NCI-H2196 treated with DMSO at 0.1 percent for 48 hours (cell line): ENCODE results near the gene SAT1.

Experiments
- DNase-seq: peaks from one replicate; lab custom pipeline; 2025; ENCODE audit not compliant: unreplicated experiment; lab: John Stamatoyannopoulos, UW

SAT1 gene

DNA sequence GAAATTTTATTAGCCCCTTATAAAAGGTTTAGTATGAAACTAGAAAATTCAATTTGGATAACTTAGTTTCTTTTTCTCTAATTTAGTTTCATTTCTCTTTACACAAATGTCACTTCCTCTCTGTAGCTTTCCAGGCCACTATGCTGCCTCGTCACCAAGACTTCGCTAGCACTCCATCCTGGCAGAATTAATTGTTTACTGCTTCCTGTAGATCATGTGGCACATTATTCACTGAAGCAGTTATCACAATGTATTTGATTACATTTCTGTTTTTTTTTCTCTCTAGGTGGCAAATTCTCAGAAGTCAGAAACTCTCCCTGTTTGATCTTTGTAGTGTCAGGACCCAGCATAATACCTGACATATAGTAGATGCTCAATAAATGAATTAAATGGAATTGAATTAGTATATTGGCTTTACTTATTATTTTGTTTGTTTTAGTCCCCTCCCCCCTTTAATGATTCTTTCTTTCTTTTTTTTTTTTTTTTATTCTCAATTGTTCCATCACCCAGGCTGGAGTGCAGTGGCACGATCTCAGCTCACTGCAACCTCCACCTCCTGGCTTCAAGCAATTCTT is 9.3 kb upstream of the SAT1 start:
- peak; percentile 9 for DNase-seq

DNA sequence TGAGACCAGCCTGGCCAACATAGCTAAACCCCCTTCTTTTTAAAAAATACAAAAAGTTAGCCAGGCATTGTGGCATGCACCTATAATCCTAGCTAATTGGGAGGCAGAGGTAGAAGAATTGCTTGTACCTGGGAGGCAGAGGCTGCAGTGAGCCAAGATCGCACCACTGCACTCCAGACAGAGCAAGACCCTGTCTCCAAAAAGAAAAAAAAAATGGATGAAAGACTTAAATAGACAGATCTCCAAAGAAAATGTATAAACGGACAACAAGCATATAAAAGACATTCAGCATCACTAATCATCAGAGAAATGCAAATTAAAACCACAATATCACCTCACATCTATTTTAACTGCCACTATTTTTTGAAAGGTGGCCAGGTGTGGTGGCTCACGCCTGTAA is 6.6 kb upstream of the SAT1 start:
- DNase-seq: no peak

DNA sequence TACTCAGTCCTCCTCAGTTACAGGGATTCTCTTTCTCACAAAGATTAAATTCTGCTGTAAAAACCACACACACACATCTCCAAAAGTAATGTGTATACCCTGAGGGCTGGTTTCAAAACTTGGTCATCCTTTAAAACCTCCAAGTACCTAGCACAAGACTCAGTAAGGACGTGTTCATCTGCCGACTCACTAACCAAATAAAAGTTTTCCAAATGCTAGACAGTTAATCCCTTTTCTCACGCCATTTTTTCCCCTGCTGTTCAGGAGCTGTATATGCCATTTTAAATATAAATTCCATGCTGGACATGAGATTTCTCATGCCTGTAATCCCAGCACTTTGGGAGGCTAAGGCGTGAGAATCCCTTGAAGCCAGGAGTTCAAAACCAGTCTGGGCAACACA is 3.9 kb upstream of the SAT1 start:
- DNase-seq: no peak

DNA sequence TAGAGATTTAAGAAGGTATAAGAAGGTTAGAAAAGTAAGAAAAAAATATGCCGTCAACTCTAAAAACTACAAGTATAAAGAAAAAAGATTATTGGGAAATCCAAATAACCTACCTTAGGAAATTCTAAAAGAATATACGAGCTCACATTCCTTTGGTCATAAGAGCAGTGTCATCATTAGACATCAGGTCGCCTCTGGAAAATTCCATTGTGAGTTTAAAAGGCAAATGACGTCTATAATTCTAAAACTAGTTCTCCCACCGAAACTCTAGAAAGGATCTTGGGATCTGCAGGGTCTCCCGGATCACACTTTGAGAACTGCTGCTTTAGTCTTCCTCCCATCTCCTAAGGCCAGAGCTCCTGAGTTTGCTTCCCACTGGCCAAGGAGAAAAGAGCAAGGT is 518 bp upstream of the SAT1 start:
- DNase-seq: no peak

DNA sequence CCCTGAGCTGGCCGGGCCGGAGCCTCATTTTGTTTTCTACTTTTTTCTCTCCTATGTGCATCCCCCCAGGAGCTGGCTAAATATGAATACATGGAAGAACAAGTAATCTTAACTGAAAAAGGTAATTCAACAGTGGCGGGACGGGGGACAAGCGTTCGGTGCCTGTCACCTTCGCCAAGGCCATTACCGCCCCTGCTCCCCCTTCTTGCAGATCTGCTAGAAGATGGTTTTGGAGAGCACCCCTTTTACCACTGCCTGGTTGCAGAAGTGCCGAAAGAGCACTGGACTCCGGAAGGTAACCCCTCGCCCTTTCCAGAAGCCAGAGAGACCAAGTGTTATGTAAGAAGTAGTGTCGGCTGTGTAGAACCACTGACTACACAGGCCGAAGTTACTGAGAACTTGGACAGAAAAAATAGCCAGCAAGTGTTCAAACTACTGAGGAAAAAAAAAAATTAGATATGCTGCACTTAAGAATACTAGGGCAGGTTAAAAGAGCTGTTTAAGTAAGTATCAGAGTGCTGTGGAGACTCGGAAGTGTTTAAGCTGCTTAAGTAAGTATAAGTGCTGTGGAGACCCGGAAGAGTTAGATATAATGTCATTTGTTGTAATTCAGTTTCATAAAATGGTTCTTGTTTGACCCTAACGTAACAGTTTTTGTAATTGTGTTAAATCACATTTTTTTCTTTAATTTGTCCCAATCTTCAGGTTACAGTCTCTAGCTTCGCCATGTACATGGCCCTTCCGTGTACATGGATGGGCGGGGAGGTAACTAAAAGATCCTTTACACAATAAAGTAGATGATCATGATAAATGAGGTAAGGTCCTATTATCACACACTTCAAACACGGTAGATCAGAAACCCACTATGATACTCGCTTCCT is 856 bp downstream of the SAT1 start:
- no peak for DNase-seq

DNA sequence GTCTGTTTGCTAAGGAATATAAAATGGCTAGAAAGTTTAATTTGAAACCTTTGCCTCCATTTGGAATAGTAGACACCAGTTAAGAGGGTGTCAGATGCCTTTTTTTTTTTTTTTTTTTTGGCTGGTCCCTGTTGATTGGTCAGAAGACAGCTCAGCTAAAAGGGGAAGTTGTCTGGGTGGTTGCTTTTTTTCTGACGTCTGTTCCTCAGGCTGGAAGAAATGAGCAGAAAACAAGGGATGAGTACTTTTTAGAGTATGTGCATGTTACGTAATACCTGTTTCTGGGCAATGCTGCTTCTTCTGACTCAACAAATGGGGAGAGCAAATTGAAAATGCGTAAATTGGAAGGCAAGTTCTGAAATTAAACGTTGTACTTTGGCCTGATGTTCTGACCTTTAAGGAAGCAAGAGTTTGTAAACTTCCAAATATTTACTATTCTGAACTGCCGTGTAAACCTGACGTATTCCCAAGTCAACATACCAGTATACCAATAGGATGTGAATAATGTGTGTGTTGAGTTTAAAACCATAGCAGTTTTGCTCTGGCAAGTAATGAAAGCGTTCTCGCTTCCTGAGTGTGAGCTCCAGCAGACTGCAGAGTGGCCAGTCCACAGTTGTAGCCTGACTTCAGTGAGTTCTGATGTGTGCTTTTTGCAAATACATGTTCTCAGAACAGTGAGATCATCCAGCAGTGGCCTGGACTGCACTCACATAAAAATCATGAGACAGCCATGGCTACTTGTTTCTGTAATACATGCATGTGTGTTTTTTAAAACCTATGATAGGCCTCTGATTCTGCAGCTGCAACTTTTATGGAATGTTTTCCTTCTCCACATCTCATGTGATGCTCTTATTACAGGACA is 1.7 kb downstream of the SAT1 start:
- DNase-seq: no peak

DNA sequence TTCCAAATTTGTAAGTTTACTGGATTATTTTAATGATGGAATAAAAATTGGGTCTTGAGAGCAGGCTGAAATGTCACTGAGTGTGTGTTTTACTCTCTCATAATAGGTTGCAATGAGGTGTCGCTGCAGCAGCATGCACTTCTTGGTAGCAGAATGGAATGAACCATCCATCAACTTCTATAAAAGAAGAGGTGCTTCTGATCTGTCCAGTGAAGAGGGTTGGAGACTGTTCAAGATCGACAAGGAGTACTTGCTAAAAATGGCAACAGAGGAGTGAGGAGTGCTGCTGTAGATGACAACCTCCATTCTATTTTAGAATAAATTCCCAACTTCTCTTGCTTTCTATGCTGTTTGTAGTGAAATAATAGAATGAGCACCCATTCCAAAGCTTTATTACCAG is 2.6 kb downstream of the SAT1 start:
- DNase-seq: no peak

DNA sequence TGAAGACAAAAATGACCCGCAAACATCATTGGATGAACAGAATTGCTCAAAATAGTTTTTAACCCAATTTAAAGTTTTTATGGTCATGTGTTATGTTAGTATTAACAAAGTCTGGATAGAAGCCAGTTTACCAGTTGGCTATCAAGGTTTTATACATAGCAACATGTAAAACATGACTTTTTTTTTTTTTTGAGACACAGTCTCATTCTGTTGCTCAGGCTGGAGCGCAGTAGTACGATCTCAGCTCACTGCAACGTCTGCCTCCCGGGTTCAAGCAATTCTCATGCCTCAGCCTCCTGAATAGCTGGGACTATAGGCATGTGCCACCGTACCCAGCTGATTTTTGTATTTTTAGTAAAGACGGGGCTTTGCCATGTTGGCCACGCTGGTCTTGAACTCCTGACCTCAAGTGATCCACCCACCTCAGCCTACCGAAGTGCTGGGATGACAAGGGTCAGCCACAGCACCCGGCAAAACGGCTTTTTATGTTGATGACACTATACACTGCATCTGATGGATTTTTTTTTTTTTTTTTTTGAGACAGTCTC is 3.4 kb downstream of the SAT1 start:
- no peak for DNase-seq

DNA sequence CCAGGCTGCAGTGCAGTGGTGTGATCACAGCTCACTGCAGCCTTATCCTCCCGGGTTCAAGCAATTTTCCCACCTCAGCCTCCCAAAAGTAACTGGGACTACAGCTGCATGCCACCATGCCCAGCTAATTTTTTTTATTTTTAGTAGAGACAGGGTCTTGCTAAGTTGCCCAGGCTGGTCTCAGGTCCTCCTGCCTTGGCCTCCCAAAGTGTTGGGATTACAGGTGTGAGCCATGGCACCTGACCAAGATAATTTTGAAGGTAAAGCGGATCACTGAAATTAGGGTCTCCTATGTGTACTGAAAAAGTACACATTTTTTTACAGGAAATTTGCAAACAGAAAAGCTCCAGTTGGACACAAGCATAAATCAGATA is 4.8 kb downstream of the SAT1 start:
- DNase-seq: no peak

DNA sequence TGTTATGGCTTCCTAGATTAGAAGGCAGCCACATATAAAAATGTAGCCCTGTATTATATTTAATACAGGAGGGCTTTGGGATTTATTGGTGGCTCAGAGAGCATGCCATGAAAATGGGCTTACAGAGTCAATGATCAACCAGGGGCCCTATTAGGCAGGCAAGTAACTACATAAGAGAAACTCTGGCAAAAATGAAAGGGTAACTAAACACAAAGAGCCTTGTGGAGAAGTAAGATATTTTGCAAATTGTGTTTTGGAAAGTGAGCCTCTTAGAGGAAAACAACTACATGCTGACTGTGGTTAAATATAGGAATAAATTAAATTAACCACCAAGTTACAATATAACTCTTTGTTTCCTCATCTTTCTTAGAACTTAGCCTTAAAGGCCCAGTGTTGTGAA is 5.5 kb downstream of the SAT1 start:
- DNase-seq: no peak

DNA sequence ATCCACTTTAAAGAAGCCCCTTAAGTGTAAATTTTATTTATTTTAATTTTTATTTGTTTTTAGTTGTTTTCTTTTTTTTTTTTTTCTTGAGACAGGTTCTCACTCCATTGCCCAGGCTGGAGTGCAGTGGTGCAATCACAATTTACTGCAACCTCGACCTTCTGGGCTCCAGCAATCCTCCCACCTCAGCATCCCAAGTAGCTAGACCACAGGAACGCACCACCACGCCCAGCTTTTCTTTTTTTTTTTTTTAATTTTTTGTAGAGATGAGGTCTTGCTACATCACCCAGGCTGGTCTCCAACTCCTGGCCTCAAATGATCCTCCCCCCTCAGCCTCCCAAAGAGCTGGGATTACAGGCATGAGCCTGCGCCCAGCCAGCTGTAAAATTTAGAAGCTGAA is 6.0 kb downstream of the SAT1 start:
- DNase-seq: no peak

DNA sequence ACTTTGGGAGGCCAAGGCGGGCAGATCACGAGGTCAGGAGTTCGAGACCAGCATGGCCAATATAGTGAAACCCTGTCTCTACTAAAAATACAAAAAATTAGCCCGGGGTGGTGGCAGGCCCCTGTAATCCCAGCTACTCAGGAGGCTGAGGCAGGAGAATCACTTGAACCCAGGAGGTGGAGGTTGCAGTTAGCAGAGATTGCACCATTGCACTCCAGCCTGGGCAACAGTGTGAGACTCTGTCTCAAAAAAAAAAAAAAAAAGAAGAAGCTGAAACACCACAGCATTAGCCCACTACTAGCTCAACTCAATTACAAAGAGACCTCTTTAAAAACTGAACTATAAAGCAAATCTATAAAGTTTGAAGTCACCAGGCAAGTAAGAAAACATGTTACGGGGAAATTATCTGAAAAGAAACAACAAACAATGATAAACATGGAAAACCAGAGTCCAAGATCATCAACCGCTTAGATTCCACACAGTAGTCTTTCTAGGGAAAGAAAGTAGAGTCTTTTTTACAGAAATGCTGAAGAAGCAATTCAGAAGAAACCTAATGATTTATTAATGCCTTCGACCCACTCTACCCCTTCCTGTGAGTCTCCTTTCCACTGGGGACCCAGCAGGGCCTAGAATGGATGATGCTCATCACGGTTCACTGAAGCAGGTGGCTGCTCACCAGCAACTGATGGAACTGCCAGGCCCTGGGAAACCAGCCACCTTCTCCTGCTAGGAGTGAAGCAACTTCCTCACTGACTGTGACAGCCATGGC is 6.6 kb downstream of the SAT1 start:
- no peak for DNase-seq

DNA sequence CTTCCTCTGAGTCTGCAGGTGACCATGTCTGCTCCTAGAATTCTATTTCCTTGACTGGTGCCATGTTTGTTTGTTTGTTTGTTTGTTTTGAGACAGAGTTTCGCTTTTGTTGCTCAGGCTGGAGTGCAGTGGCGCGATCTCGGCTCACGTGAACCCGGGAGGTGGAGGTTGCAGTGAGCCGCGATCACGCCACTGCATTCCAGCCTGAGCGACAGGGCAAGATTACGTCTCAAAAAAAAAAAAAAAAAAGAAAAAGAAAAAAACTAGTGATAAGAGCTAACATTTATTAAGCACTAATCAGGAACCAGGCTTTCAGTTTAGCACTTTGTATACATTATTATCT is 7.2 kb downstream of the SAT1 start:
- no peak for DNase-seq

DNA sequence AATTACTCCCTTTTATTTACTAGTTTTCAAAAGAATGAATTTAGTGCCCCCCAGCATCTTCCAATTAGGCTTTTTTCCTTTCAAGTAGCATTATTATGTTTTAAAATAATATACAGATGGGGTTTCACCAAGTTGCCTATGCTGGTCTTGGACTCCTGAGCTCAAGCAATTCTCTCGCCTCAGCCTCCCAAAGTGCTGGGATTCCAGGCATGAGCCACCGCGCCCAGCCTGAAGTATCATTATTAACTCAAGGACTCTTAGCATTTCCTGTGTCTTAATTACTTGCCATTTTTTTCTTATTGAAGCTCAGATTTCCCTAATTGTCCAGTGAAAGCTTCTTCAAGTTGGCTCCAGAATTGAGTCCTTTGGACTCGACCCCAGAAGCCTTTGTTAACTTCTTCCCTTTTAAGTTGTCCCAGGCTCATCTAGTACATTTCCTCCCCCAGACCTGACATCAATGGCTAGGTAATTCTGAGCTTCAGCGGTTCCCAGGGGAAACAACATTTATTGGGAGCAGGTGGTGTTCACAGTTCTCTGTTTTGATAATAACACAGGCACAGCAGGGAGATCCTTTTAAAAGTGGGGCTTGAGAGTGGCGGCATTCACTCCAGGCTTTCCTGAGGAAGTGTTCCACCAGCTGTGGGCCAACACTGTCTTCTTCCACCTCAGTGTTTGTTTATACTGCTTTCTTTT is 10.0 kb downstream of the SAT1 start:
- DNase-seq: no peak

DNA sequence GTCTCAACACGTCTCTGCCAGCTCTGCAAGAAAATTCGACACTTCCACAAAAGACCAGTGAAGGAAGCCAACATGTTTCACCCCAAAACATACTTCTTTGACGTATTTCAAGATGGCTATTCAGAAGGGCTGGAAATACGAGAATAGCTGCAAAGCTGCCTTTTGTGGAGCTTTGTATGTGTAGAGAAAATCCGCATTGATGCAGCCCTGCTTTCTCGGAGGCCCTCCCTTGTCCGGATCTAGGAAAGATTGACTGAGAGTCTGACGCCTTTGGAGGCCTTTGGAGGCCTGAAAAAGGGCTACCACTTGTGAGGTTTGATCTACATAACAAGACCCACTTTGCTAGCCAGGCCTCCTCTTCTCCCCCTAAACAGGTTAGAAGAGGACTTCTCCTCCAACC is 12.2 kb downstream of the SAT1 start:
- no peak for DNase-seq

DNA sequence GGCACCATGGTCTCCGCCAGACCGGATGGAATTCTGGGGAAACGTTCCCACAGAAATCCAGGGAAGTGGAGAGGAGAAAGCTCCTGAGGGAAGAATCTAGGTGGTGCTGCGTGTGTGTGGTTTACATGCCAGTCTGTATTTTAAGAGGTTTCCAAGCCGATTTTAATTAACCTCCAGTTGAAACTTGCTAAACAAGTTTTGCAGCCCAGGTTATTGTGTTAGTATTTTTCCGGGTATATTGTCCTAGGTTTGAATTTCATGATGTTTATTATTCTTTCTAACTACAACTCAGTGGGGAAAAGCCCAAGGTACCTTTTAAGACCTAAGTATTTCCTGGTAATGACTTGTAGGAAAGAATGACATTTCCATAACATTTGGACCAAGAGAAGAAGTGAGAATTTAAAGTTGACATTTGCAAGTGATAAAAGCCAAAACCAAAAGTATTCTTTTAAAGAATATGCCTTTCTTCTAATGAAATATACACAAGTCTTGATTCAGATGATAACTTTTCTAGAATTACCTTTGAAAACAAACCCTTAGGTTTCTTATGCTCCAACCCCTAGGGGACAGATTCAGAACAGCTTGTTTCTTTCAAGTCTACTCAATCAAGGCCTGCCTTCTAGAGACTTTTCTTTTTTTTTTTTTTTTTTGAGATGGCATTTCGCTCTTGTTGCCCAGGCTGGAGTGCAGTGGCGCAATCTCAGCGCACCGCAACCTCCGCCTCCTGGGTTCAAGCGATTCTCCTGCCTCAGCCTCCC is 14.6 kb downstream of the SAT1 start:
- DNase-seq: no peak

DNA sequence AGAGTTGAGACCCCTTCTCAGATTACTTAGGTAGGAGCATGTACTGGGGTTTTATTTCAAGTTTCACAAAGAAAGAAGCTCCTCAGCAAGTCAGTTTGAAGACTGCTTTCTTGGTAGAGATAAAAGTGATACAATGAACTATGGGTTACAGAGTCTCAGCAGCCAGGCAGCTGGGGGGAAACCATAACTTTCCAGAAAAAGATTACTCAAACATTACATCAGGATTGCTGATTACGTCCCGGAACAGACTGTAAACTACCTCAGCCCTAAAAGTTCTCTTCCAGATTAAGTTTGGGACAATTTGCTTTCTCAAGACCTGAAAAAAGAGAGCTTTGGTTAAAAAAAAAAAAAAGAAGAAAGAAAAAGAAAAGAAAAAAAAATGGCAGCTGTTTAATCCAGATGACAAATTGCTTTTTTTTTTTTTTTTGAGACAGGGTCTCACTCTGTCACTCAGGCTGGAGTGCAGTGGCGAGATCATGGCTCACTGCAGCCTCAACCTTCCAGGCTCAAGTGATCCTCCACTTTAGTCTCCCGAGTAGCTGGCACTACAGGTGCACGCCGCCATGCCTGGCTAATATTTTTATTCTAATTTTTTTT is 16.6 kb downstream of the SAT1 start:
- DNase-seq: no peak

DNA sequence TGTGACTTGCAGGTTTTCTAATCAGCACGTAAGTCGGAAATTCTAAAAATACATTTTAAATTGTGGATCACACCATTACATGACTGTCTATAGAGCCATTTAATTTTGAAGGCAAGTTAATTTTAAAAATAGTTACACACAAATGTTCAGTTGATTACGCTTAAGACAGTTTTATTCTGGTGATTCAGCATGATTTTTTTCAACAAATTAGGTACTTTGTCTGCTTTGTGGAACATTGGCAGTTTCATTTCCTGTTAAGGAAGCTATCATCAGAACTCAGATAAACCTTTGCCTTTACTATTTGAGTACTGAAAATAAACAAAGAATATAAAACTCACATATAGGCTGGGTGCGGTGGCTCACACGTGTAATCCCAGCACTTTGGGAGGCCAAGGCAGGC is 19.5 kb downstream of the SAT1 start:
- DNase-seq: no peak

DNA sequence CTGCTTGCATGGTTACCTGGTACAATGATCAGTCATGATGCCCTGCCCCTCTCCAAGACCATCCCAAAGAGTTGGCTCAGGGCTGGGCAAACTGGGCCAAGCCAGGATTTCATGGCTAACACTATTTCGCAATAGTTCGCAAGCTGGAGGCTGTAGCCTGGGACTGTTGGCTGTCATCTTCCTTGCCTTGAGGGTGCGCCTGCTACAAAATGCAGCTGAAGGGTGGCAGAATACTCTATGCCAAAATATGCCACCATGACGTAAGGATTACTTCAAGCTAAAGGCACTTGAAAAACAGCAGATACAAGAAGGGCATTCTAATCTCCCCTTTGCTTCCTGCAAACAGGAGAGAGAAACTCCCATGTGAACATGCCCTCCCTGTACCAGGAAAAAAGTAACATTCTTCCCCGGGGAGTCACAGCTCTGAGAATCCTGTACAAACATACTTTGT is 21.0 kb downstream of the SAT1 start:
- no peak for DNase-seq
